NCI-H226 (cell line): ENCODE measurements around the gene ADNP.

ENCODE experiments used
- DNase-seq: peaks from one replicate; pipeline ENCODE4 v3.0.0-alpha.2; 2015

Gene ADNP

GRCh38 chr20:50870561-50871161 is 60.6 kb downstream of the ADNP start:
- DNase-seq: no peak

- no peak for DNase-seq
These were observed 62.4 kb downstream of the ADNP start for GRCh38 chr20:50868509-50869495.

GRCh38 chr20:50867805-50868204 is 63.4 kb downstream of the ADNP start:
- DNase-seq: no peak

- DNase-seq: no peak
These were observed 64.4 kb downstream of the ADNP start for GRCh38 chr20:50866831-50867230.

GRCh38 chr20:50866036-50866685 is 65.1 kb downstream of the ADNP start:
- no peak for DNase-seq

GRCh38 chr20:50865591-50865990 is 65.6 kb downstream of the ADNP start:
- no peak for DNase-seq

- DNase-seq: no peak
These were observed 66.1 kb downstream of the ADNP start for GRCh38 chr20:50865114-50865513.

- DNase-seq: no peak
These were observed 68.7 kb downstream of the ADNP start for GRCh38 chr20:50862546-50862945.

- no peak for DNase-seq
These were observed 70.2 kb downstream of the ADNP start for GRCh38 chr20:50861012-50861411.

- DNase-seq: no peak
These were observed 72.1 kb downstream of the ADNP start for GRCh38 chr20:50859161-50859560.

GRCh38 chr20:50858525-50858924 is 72.7 kb downstream of the ADNP start:
- DNase-seq: no peak

- no peak for DNase-seq
These were observed 73.9 kb downstream of the ADNP start for GRCh38 chr20:50857348-50857747.

- DNase-seq: no peak
These were observed 74.7 kb downstream of the ADNP start for GRCh38 chr20:50856475-50857041.

GRCh38 chr20:50855498-50856474 is 75.5 kb downstream of the ADNP start:
- DNase-seq: peak; percentile 27

- DNase-seq: no peak
These were observed 76.6 kb downstream of the ADNP start for GRCh38 chr20:50854506-50855249.

GRCh38 chr20:50852085-50852484 is 79.2 kb downstream of the ADNP start:
- DNase-seq: no peak

GRCh38 chr20:50850721-50851286 is 80.4 kb downstream of the ADNP start:
- DNase-seq: peak; percentile 88

- DNase-seq: peak; percentile 38
These were observed 82.2 kb downstream of the ADNP start for GRCh38 chr20:50848846-50849673.

GRCh38 chr20:50848341-50848808 is 82.9 kb downstream of the ADNP start:
- peak; percentile 77 for DNase-seq
